ENCODE data around the gene RPS2.

The RPS2 gene

DNA sequence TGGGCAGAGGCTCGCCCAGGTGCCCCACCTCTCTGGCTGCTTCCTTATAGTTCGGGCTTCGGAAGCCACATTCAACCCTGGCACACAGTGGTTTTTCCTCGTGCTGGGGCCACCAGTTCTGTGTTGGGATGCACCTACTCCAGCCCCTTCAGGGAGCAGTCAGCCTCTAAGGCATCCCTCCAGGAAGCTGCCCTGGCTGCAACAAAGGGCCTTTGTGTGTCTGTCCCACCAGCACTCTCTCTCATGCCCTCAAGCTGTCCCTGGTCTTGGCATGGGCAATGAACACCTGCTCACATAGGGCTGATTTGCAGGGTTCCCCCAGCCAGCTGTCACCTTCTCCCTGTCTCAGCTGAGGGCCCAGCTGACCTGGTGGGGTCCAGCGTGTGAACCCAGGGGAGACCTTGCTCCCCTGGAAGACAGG is 17.4 kb upstream of the RPS2 start:
- no peak overlapping the region for H3K27ac ChIP-seq (ENCODE audit: low read depth, low read length, poor library complexity, severe bottlenecking)
- TF ChIP-seq EZH2 (IDR thresholded peaks at IDR 0.05; ENCODE audit: borderline replicate concordance, low read length), result no peak
- TF ChIP-seq CTCF (IDR thresholded peaks at IDR 0.05; ENCODE audit: low read length), result no peak
- no peaks in the 10 kb centered on the region for H3K79me2 ChIP-seq (ENCODE audit: insufficient read depth, low read length)
- no peak overlapping the region for H3K4me2 ChIP-seq (ENCODE audit: low read length)
- H3K9me3 ChIP-seq (ENCODE audit: low read length), result no peaks in the 10 kb centered on the region
- H3K36me3 ChIP-seq (ENCODE audit: insufficient read depth, low read length), result peaks cover 32% of the 10 kb centered on the region
- H3K4me3 ChIP-seq (ENCODE audit: low read depth, low read length, poor library complexity, severe bottlenecking), result no peak overlapping the region
- H3F3A ChIP-seq (ENCODE audit: insufficient read depth, low read length), result no peaks in the 10 kb centered on the region
- no peak overlapping the region for H2AFZ ChIP-seq (ENCODE audit: low read length)
- H3K9ac ChIP-seq (ENCODE audit: low read length), result no peak overlapping the region
- no peaks in the 10 kb centered on the region; the same call in 1 of the 2 replicates for H3K27me3 ChIP-seq (ENCODE audit: insufficient read depth, low read length)
- no peaks in the 10 kb centered on the region for H4K20me1 ChIP-seq (ENCODE audit: insufficient read depth, low read length)
- no peaks in the 10 kb centered on the region for H3K9me2 ChIP-seq (ENCODE audit: low read depth, low read length)
- H3K4me1 ChIP-seq (ENCODE audit: insufficient read depth, low read length, severe bottlenecking), result peaks cover 22% of the 10 kb centered on the region

- no peak within 1 kb of the TSS for H2AFZ ChIP-seq (ENCODE audit: low read length)
- no peaks in the 10 kb centered on the region for H3K9me3 ChIP-seq (ENCODE audit: low read length)
- no peak within 1 kb of the TSS for H3K4me3 ChIP-seq (ENCODE audit: low read depth, low read length, poor library complexity, severe bottlenecking)
- H3K4me2 ChIP-seq (ENCODE audit: low read length), result no peak within 1 kb of the TSS
- H3K27ac ChIP-seq (ENCODE audit: low read depth, low read length, poor library complexity, severe bottlenecking), result no peak within 1 kb of the TSS
- H3K9ac ChIP-seq (ENCODE audit: low read length), result no peak within 1 kb of the TSS
- H3K27me3 ChIP-seq (ENCODE audit: insufficient read depth, low read length), result no peaks in the 10 kb centered on the region; the same call in 1 of the 2 replicates
- H3K4me1 ChIP-seq (ENCODE audit: insufficient read depth, low read length, severe bottlenecking), result peaks cover 22% of the 10 kb centered on the region
- H4K20me1 ChIP-seq (ENCODE audit: insufficient read depth, low read length), result no peaks in the 10 kb centered on the region
- H3F3A ChIP-seq (ENCODE audit: insufficient read depth, low read length), result no peaks in the 10 kb centered on the region
- TF ChIP-seq EZH2 (IDR thresholded peaks at IDR 0.05; ENCODE audit: borderline replicate concordance, low read length) (no peak), CTCF (IDR thresholded peaks at IDR 0.05; ENCODE audit: low read length) (no peak)
- no peaks in the 10 kb centered on the region for H3K9me2 ChIP-seq (ENCODE audit: low read depth, low read length)
- H3K36me3 ChIP-seq (ENCODE audit: insufficient read depth, low read length), result peaks cover 35% of the 10 kb centered on the region
- H3K79me2 ChIP-seq (ENCODE audit: insufficient read depth, low read length), result no peaks in the 10 kb centered on the region
These were observed 16.8 kb upstream of the RPS2 start, which contains the start of gene NOXO1 for GRCh38 chr16:1981398-1981836. NOXO1 (minus strand) TSS chr16:1981469; CDS start chr16:1981179, 290 bp downstream.

GRCh38 chr16:1980770-1981087 is 16.1 kb upstream of the RPS2 start:
- Histone ChIP-seq H3K4me2 (ENCODE audit: low read length) (no peak overlapping the region), H3K79me2 (ENCODE audit: insufficient read depth, low read length) (no peaks in the 10 kb centered on the region), H3K9ac (ENCODE audit: low read length) (no peak overlapping the region), H3K9me3 (ENCODE audit: low read length) (no peaks in the 10 kb centered on the region), H3F3A (ENCODE audit: insufficient read depth, low read length) (no peaks in the 10 kb centered on the region), H4K20me1 (ENCODE audit: insufficient read depth, low read length) (no peaks in the 10 kb centered on the region), H3K4me3 (ENCODE audit: low read depth, low read length, poor library complexity, severe bottlenecking) (no peak overlapping the region), H3K36me3 (ENCODE audit: insufficient read depth, low read length) (peaks cover 35% of the 10 kb centered on the region), H2AFZ (ENCODE audit: low read length) (no peak overlapping the region), H3K4me1 (ENCODE audit: insufficient read depth, low read length, severe bottlenecking) (peaks cover 22% of the 10 kb centered on the region), H3K9me2 (ENCODE audit: low read depth, low read length) (no peaks in the 10 kb centered on the region), H3K27me3 (ENCODE audit: insufficient read depth, low read length) (no peaks in the 10 kb centered on the region; the same call in 1 of the 2 replicates), H3K27ac (ENCODE audit: low read depth, low read length, poor library complexity, severe bottlenecking) (no peak overlapping the region)
- no peak for TF ChIP-seq CTCF (IDR thresholded peaks at IDR 0.05; ENCODE audit: low read length)
- TF ChIP-seq EZH2 (IDR thresholded peaks at IDR 0.05; ENCODE audit: borderline replicate concordance, low read length), result no peak

All from OCI-LY1 (cell line).